ENCODE measurements around the gene PRPF38B. TPM values are rescaled to one million over a fixed set of nuclear protein-coding genes. Genes with fewer than 3 reads are reported as not detected.

PRPF38B gene
- total and polyA plus RNA-seq, 2 experiments from 2014 or later = 40.5 to 86.4 TPM

DNA sequence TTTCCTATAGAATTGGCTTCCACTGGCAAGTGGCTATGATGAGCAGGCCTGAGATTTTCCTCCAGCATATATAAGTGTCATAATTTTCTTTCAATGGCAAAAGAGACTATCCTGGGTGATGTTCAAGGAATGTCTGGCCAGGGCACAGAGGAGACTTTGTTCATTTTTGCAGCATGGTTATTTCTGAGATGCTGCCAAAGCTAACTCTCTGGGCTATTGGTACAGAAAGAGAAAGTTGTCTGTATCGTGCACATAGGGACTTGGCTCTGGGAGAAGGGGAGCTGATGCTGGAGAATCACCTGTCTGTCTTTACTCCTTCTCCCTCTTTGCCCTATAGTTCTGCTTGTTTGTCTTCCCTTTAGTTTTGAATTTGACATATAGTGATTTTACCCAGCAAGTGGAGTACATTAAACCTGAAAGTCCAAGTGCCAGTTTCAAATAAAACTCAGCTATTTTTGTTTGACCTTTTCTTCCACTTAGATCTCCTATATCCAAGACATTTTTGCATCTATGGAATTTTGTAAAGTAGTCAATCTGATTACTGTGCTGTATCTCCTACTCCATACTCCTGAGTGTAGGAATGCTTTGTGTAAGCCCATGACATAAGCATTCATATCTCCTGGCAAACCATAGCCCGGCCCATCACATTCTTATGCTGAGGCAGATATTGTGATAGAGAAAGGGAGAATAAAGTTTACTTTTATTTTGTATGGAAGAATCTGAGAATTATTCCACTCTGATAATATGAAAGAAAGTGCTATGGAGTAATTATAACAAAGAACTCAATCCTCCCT, 24.5 kb downstream of the PRPF38B start:
- Histone ChIP-seq H3K27me3 (ENCODE audit: insufficient read depth) (no peaks in the 10 kb centered on the region), H3F3A (replicated peaks; ENCODE audit: low read depth) (no peaks in the 10 kb centered on the region), H4K20me1 (replicated peaks; ENCODE audit: insufficient read depth) (no peaks in the 10 kb centered on the region), H3K36me3 (ENCODE audit: insufficient read depth) (no peaks in the 10 kb centered on the region), H2AFZ (no peak overlapping the region), H3K9me2 (ENCODE audit: insufficient read depth) (peaks cover 13% of the 10 kb centered on the region), H3K79me2 (replicated peaks; ENCODE audit: insufficient read depth) (no peaks in the 10 kb centered on the region), H3K27ac (ENCODE audit: low read depth) (no peak overlapping the region), H3K4me1 (ENCODE audit: insufficient read depth) (peaks cover 13% of the 10 kb centered on the region), H3K4me2 (no peak overlapping the region), H3K4me3 (no peak overlapping the region)
- Mint-ChIP-seq H3K27me3 (ENCODE audit: insufficient read depth, low read depth, poor library complexity) (peaks cover 7% of the 10 kb centered on the region), H3K9me3 (no peaks in the 10 kb centered on the region), H3K27ac (no peak overlapping the region), H3K4me3 (no peak overlapping the region), H3K36me3 (ENCODE audit: low read depth) (no peaks in the 10 kb centered on the region), H3K4me1 (peaks cover 39% of the 10 kb centered on the region)
- no peak for ATAC-seq
- no peak for DNase-seq (ENCODE audit: low spot score)
- TF ChIP-seq EZH2 (IDR thresholded peaks at IDR 0.05; ENCODE audit: low read depth, unreplicated experiment) (no peak), NANOG (IDR thresholded peaks at IDR 0.05; ENCODE audit: borderline replicate concordance) (no peak), CREB1 (CRISPR knock-in tag; IDR thresholded peaks at IDR 0.05; ENCODE audit: low read depth) (no peak), ZNF114 (CRISPR knock-in tag; IDR thresholded peaks at IDR 0.05) (no peak), EZH2phosphoT487 (IDR thresholded peaks at IDR 0.05; ENCODE audit: unreplicated experiment) (no peak), POLR2AphosphoS5 (IDR thresholded peaks at IDR 0.05; ENCODE audit: low read depth) (no peak), ZNF462 (CRISPR knock-in tag; IDR thresholded peaks at IDR 0.05) (no peak), STAT1 (IDR thresholded peaks at IDR 0.05; ENCODE audit: unreplicated experiment) (no peak), ZNF331 (CRISPR knock-in tag; IDR thresholded peaks at IDR 0.05; ENCODE audit: low read depth) (no peak), ETS1 (IDR thresholded peaks at IDR 0.05) (no peak), REST (IDR thresholded peaks at IDR 0.05; ENCODE audit: unreplicated experiment) (no peak), CTCF (conservative IDR thresholded peaks at IDR 0.05; ENCODE audit: low read depth in 2 of 2) (no peak), JUNB (IDR thresholded peaks at IDR 0.05; ENCODE audit: unreplicated experiment) (no peak)
